Measurements from ENCODE around the gene OSTN. TPM values are rescaled to one million over a fixed set of nuclear protein-coding genes. Genes with fewer than 3 reads are reported as not detected.
"Not testable (repeated sequence)": the region's sequence is repeated elsewhere in the genome, so short reads cannot be mapped to it uniquely, and the experiment has no call there.

Gene OSTN
- total and polyA plus RNA-seq, 9 donors: 0.02 to 0.43 (median 0.27) TPM; not detected in 5

DNA sequence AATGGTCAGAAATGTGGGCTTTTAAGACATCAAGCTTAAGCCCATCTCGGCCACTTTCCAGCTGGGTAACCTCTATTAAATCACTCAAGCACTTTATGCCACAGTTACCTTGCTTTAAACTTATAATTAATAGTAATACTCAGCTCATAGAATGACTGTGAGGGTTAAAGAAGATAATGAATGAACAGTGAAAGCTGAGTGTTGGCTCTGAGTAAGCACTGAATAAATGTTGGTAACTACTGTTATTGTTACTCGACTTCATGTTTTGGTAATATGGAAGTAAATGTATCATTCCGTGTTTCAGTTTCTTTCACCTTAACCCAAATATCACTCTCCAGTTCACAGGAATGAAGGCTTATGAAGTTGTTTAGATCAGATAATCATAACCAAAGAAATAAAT lies 23.9 kb upstream of the OSTN start:
- Histone ChIP-seq H3K27me3 (no peaks in the 10 kb centered on the region), H3K4me3 (no peak overlapping the region), H3K27ac (no peak overlapping the region), H3K4me1 (ENCODE audit: insufficient read depth) (no peaks in the 10 kb centered on the region), H3K36me3 (no peaks in the 10 kb centered on the region), H3K9me3 (no peaks in the 10 kb centered on the region)
- WGBS, 3 donors: 4 to 58% (median 26%) methylated on average over 3 of the region's 3 CpGs
- DNase-seq: no peak
- TF ChIP-seq EP300 (IDR thresholded peaks at IDR 0.05) (no peak), POLR2A (IDR thresholded peaks at IDR 0.05) (no peak)
- TF ChIP-seq, protein P1, sequence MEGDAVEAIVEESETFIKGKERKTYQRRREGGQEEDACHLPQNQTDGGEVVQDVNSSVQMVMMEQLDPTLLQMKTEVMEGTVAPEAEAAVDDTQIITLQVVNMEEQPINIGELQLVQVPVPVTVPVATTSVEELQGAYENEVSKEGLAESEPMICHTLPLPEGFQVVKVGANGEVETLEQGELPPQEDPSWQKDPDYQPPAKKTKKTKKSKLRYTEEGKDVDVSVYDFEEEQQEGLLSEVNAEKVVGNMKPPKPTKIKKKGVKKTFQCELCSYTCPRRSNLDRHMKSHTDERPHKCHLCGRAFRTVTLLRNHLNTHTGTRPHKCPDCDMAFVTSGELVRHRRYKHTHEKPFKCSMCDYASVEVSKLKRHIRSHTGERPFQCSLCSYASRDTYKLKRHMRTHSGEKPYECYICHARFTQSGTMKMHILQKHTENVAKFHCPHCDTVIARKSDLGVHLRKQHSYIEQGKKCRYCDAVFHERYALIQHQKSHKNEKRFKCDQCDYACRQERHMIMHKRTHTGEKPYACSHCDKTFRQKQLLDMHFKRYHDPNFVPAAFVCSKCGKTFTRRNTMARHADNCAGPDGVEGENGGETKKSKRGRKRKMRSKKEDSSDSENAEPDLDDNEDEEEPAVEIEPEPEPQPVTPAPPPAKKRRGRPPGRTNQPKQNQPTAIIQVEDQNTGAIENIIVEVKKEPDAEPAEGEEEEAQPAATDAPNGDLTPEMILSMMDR (IDR thresholded peaks at IDR 0.05): no peak
- intact Hi-C loops (cut with DNase I): no loop called here

DNA sequence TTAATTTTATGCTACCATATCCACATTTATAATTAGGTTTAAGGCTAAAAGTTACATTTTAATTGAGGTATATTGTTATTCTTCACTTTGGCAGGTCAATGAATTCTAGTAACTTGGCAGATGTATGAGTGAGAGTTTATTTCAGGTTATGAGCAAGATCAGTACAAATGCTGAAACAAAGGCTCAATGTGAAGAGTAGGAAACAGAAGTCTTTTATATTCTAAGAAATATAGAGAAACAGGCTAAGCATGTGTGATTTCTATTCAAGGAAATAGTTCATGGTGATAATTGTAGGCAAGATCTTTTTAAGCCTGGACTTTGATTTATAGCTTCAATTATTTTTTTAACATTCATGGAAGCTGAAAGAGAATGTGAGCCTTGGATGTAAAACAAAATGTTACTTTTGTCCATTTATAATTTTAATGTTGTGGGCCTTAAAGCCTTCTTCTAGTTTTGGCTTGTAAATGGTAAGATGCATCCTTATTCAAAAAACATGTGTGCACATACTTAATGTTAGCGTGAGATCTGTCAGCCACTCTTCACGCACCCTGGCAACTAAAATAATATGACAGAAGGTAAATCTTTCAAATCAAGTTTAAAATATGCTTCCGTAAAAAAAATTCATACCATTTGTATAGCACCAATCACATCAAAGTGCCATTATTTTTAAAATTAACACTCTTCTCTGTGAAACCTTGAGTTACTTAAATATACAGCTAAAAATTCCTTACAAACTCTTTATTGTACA lies 22.8 kb upstream of the OSTN start:
- no peak for DNase-seq
- no peaks in the 10 kb centered on the region for H3K9me3 ChIP-seq
- intact Hi-C loops (cut with DNase I): no loop called here
- TF ChIP-seq, protein P1 (IDR thresholded peaks at IDR 0.05): no peak
- TF ChIP-seq POLR2A (IDR thresholded peaks at IDR 0.05) (no peak), EP300 (IDR thresholded peaks at IDR 0.05) (no peak)
- WGBS, 3 donors: 92 to 97% (median 93%) methylated on average over 3 of the region's 3 CpGs
- no peaks in the 10 kb centered on the region for H3K27me3 ChIP-seq
- no peak overlapping the region for H3K27ac ChIP-seq
- no peaks in the 10 kb centered on the region for H3K4me1 ChIP-seq (ENCODE audit: insufficient read depth)
- H3K4me3 ChIP-seq: no peak overlapping the region
- H3K36me3 ChIP-seq: no peaks in the 10 kb centered on the region

DNA sequence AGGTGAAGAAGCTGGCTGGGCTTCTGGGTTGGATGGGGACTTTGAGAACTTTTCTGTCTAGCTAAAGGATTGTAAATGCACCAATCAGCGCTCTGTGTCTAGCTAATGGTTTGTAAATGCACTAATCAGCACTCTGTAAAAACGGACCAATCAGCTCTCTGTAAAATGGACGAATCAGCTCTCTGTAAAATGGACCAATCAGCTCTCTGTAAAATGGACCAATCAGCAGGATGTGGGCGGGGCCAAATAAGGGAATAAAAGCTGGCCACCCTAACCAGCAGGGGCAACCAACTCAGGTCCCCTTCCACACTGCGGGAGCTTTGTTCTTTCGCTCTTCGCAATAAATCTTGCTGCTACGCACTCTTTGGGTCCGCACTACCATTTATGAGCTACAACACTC lies 13.7 kb upstream of the OSTN start:
- intact Hi-C loops (cut with DNase I); H3K36me3 ChIP-seq; DNase-seq; H3K4me3 ChIP-seq; H3K27ac ChIP-seq; H3K27me3 ChIP-seq; H3K4me1 ChIP-seq (ENCODE audit: insufficient read depth); H3K9me3 ChIP-seq: not testable (repeated sequence)
- WGBS, 3 donors: 86 to 88% (median 88%) methylated on average over 9 of the region's 9 CpGs

DNA sequence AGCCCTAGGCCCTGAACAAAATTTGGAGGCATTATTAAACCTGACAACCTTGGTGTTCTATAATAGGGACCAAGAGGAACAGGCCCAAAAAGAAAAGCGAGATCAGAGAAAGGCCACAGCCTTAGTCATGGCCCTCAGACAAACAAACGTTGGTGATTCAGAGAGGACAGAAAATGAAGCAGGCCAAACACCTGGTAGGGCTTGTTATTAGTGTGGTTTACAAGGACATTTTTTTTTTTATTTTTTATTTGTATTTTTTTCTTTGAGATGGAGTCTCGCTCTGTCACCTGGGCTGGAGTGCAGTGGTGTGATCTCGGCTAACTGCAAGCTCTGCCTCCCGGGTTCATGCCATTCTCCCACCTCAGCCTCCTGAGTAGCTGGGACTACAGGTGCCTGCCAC lies 10.8 kb upstream of the OSTN start:
- H3K9me3 ChIP-seq; intact Hi-C loops (cut with DNase I); H3K27ac ChIP-seq; H3K36me3 ChIP-seq; H3K27me3 ChIP-seq; DNase-seq; H3K4me3 ChIP-seq; H3K4me1 ChIP-seq (ENCODE audit: insufficient read depth): not testable (repeated sequence)
- 84 to 90% (median 86%) methylated on average over 5 of the region's 5 CpGs for WGBS, 3 donors

DNA sequence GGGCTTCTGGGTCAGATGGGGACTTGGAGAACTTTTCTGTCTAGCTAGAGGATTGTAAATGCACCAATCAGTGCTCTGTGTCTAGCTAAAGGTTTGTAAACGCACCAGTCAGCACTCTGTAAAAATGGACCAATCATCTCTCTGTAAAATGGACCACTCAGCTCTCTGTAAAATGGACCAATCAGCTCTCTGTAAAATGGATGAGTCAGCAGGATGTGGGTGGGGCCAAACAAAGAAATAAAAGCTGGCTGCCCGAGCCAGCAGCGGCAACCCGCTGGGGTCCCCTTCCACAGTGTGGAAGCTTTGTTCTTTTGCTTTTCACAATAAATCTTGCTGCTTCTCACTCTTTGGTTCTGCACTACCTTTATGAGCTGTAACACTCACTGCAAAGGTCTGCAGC lies 6.8 kb upstream of the OSTN start:
- WGBS, 3 donors: 88 to 96% (median 91%) methylated on average over 4 of the region's 4 CpGs
- H3K4me1 ChIP-seq (ENCODE audit: insufficient read depth); DNase-seq; H3K27ac ChIP-seq; H3K9me3 ChIP-seq; H3K27me3 ChIP-seq; H3K36me3 ChIP-seq; intact Hi-C loops (cut with DNase I); H3K4me3 ChIP-seq: not testable (repeated sequence)

DNA sequence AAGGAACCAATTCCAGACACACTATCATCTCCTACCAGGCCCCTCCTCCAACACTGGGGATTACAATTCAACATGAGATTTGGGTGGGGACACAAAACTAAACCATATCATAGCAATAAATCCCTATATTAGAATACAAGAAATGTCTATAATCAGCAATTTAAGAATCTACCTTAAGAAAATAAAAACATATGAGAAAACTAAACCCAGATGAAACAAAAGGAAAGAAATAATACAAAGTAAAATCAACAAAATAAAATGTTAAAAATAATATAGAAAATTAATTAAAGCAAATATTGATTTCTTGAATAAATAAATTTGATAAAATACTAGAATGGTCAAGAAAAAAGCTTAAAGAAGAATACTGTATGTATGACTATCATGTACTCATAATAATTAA lies 6.1 kb upstream of the OSTN start:
- TF ChIP-seq POLR2A (IDR thresholded peaks at IDR 0.05) (no peak), EP300 (IDR thresholded peaks at IDR 0.05) (no peak)
- TF ChIP-seq, protein P1 (IDR thresholded peaks at IDR 0.05): no peak
- intact Hi-C loops (cut with DNase I): no loop called here
- H3K4me3 ChIP-seq: no peak overlapping the region
- no peaks in the 10 kb centered on the region for H3K9me3 ChIP-seq
- no peak overlapping the region for H3K27ac ChIP-seq
- no peak for DNase-seq
- no peaks in the 10 kb centered on the region for H3K36me3 ChIP-seq
- H3K4me1 ChIP-seq (ENCODE audit: insufficient read depth): no peaks in the 10 kb centered on the region
- no peaks in the 10 kb centered on the region for H3K27me3 ChIP-seq

Data from ovary (tissue), 9 donors.